Endothelial cell of umbilical vein (primary cell): ENCODE results near the gene RASSF5. TPM values are rescaled to one million over a fixed set of nuclear protein-coding genes. Genes with fewer than 3 reads are reported as not detected.

Source experiments
- BruUV-seq: library from RNA; stranded (reverse); fragments of 400-500 nt; replicated peaks from 2 replicates; lab custom pipeline; 2021; lab: Mats Ljungman, UMichigan
- CTCF ChIA-PET: fragments of 300-600, 350-600 bp; sonication (Branson Sonifier 250); formaldehyde crosslinking; loops from one replicate; lab custom pipeline; 2021; ENCODE audit warnings: antibody characterized with exemption, inconsistent platforms; lab: Charles Lee
- POLR2A ChIA-PET: fragments of 300-600, 350-600 bp; sonication (Branson Sonifier 250); formaldehyde crosslinking; loops from one replicate; lab custom pipeline; 2021; ENCODE audit warnings: antibody characterized with exemption, inconsistent platforms; lab: Charles Lee
- DNase-seq: peaks from one replicate; pipeline ENCODE4 v3.0.0-alpha.2; 2011; ENCODE audit warnings: low read depth, low spot score
- FAIRE-seq: peaks from 2 replicates; lab custom pipeline; 2011; peaks lifted over from hg19 to GRCh38; lab: Jason Lieb, UNC
- H2AFZ ChIP-seq: 2 replicates; pipeline ENCODE4 v1.6.0; 2012; ENCODE audit warnings: low read depth, low read length, control low read depth, inconsistent platforms
- H3K27ac ChIP-seq: 2 replicates; pipeline ENCODE4 v1.5.1; 2011; ENCODE audit warnings: low read depth, mild to moderate bottlenecking, control low read depth, low read length, moderate library complexity; ENCODE audit not compliant: insufficient read depth
- H3K27me3 ChIP-seq, 2 experiments: 2 replicates each; pipeline versions ENCODE4 v1.6.0 to v1.6.1; 2011; ENCODE audit warnings: low read length in 2 of 2, mixed read lengths in 1 of 2; ENCODE audit not compliant: control insufficient read depth in 2 of 2, insufficient read depth in 2 of 2
- H3K36me3 ChIP-seq, 2 experiments: 2 replicates in 1 of 2; 3 replicates in 1 of 2; pipeline ENCODE4 v1.5.1; 2011; ENCODE audit warnings: low read length in 2 of 2, mild to moderate bottlenecking in 1 of 2, moderate library complexity in 1 of 2; ENCODE audit not compliant: control insufficient read depth in 2 of 2, insufficient read depth in 2 of 2; ENCODE audit errors: extremely low read depth in 1 of 2
- H3K4me1 ChIP-seq: 3 replicates; pipeline ENCODE4 v1.5.1; 2011; ENCODE audit warnings: mild to moderate bottlenecking, low read length; ENCODE audit not compliant: control insufficient read depth, insufficient read depth; ENCODE audit errors: extremely low read depth
- H3K4me2 ChIP-seq: 2 replicates; pipeline ENCODE4 v1.6.1; 2011; ENCODE audit warnings: low read length, control low read depth, mixed read lengths; ENCODE audit not compliant: insufficient read depth
- H3K4me3 ChIP-seq, 3 experiments: fragments of 200-600 bp in 1 of 3; sonication (generic), shearing (Covaris generic) in 1 of 3; replicated peaks in 1 of 3; 2 replicates each; pipeline ENCODE4 v1.5.1; 2011 to 2016; ENCODE audit warnings: control low read depth in 3 of 3, low read length in 3 of 3, mild to moderate bottlenecking in 2 of 3, inconsistent platforms in 1 of 3, low read depth in 1 of 3, moderate library complexity in 1 of 3; ENCODE audit not compliant: insufficient read depth in 1 of 3
- H3K79me2 ChIP-seq: 2 replicates; pipeline ENCODE4 v1.6.0; 2012; ENCODE audit warnings: low read length, inconsistent platforms; ENCODE audit not compliant: control insufficient read depth, insufficient read depth
- H3K9ac ChIP-seq: replicated peaks from 2 replicates; pipeline ENCODE3; 2011; ENCODE audit warnings: low read length, control low read depth; ENCODE audit not compliant: insufficient read depth; ENCODE audit errors: extremely low read depth
- H3K9me1 ChIP-seq: replicated peaks from 3 replicates; pipeline ENCODE4 v1.6.0; 2011; ENCODE audit warnings: mild to moderate bottlenecking, low read length; ENCODE audit not compliant: control insufficient read depth, insufficient read depth; ENCODE audit errors: extremely low read depth
- H3K9me3 ChIP-seq: replicated peaks from 2 replicates; pipeline ENCODE4 v1.5.1; 2012; ENCODE audit warnings: low read length, inconsistent platforms; ENCODE audit not compliant: control insufficient read depth, insufficient read depth
- H4K20me1 ChIP-seq: replicated peaks from 2 replicates; pipeline ENCODE3; 2011; ENCODE audit warnings: mild to moderate bottlenecking, low read length; ENCODE audit not compliant: control insufficient read depth, insufficient read depth; ENCODE audit errors: extremely low read depth
- EZH2 ChIP-seq: IDR thresholded peaks from 2 replicates; pipeline ENCODE4 v1.6.1; 2012; ENCODE audit warnings: borderline replicate concordance, low read depth, mild to moderate bottlenecking, moderate library complexity, low read length, inconsistent platforms; ENCODE audit not compliant: severe bottlenecking
- JUN ChIP-seq: IDR thresholded peaks from 2 replicates; pipeline ENCODE4 v1.6.1; 2011; ENCODE audit warnings: borderline replicate concordance, low read depth; ENCODE audit not compliant: insufficient read length, insufficient read depth
- POLR2A ChIP-seq: IDR thresholded peaks from 2 replicates; pipeline ENCODE4 v1.6.1; 2012; ENCODE audit warnings: low read depth, mild to moderate bottlenecking, control low read depth, low read length
- dilution Hi-C: fragments of 300-500 bp; cut with MboI; formaldehyde crosslinking; loops from one replicate; pipeline ENCODE4 v1.15.0; 2019; ENCODE audit warnings: low sequenced_read_pairs; ENCODE audit not compliant: extremely low pct_ligation_motif_present
- intact Hi-C: fragments of 100-400 bp; cut with micrococcal nuclease; formaldehyde crosslinking; loops from one replicate; pipeline ENCODE4 v1.10.0; 2022
- polyA plus RNA-seq, 4 experiments: library from polyadenylated mRNA; depleted of rRNA in 3 of 4; stranded (reverse) in 3 of 4; unstranded in 1 of 4; fragments of >200 nt; gene quantifications; 2 replicates each; pipeline versions ENCODE4 v1.2.1 to v1.2.3, GENCODE V29; 2011 to 2012; ENCODE audit warnings: missing spikeins in 1 of 4
- total RNA-seq: library from RNA; stranded (reverse); gene quantifications from 2 replicates; pipeline ENCODE4 v1.2.3, GENCODE V29; 2021
- TF ChIP-seq, protein P1 (sequence below): IDR thresholded peaks from 2 replicates; pipeline ENCODE4 v1.6.1; 2011; ENCODE audit not compliant: insufficient read depth, insufficient read length
- TF ChIP-seq, protein P2 (sequence below), 2 donors: IDR thresholded peaks; 1 replicate in 1 of 2; 2 replicates in 1 of 2; pipeline ENCODE4 v1.5.1; 2011; ENCODE audit warnings: low read length in 2 of 2, mild to moderate bottlenecking in 2 of 2, moderate library complexity in 2 of 2, control low read depth in 1 of 2, inconsistent platforms in 1 of 2, low read depth in 1 of 2; ENCODE audit not compliant: insufficient read depth in 1 of 2; ENCODE audit errors: extremely low read depth in 1 of 2

RASSF5 gene
- total and polyA plus RNA-seq, 2 donors (not counting 3 experiments of a cell fraction or from before 2014, with no cell fraction given) = 0.23 to 0.60 TPM

DNA sequence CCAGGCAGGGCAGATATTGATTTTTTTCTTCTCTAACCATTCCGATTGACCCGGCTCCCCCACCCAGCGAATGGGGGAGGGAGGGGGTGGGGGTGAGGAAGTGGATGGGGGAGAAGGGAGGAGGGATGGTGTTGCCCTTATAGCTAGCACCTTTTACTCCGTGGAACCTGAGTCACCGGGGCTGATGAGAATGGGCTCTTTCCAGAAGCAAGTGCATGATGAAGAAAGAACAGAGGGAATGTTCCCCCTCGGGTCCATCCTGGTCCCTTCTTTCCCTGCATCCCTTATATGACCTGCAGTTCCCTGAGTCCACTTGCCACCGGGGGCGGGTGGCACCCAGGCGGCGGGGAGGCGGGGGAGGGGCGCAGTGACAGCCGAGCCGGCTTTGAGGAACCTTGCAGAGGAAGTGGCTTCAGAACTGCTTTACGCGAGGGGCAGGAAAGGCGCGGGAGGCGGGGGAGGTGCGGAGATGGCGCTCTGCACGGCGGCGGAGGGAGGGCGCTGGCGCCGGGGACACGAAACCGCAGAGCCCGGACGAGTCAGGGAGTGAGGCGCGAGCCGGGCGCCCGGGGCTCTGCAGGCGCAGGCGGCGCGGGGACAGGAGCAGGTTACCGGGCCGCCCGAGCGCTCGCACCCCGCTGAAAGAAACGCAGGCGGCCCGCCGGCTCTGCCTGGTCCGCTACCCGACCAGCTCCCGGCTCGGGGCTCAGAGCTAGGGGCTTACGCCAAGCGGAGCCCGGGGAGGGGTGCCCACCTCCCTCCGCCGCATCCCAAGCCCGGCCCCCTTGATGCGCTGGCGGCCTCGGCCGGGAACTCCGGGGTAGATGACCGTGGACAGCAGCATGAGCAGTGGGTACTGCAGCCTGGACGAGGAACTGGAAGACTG, 49.7 kb downstream of the RASSF5 start:
- FAIRE-seq (peak; percentile 72), DNase-seq (peak; percentile 41)

More for the DNA sequence above, 49.7 kb downstream of the RASSF5 start:
- Histone ChIP-seq H3K4me2 (peak overlapping the region; percentile 41), H3K27me3 (peaks cover 30 to 33% of the 10 kb centered on the region in 2 experiments), H3K4me3 (peak overlapping the region; percentile 36 to 53 (median 36)), H3K9me3 (no peaks in the 10 kb centered on the region), H3K4me1 (peaks cover 6% of the 10 kb centered on the region), H3K79me2 (no peaks in the 10 kb centered on the region), H3K9me1 (no peaks in the 10 kb centered on the region), H3K9ac (no peak overlapping the region), H3K27ac (no peak overlapping the region), H2AFZ (peak overlapping the region; percentile 70), H4K20me1 (no peaks in the 10 kb centered on the region), H3K36me3 (no peaks in the 10 kb centered on the region)
- intact Hi-C loops = loop anchor here (1.0 to 2.0 kb wide), 2 partner anchors 20 to 26 kb away; no protein-coding TSS in a partner anchor
- CTCF ChIA-PET = interaction anchor here (1.6 to 4.9 kb wide), 4 partner anchors 12 to 28 kb away, joined by 4 to 57 read pairs (median 8); no protein-coding TSS in a partner anchor
- dilution Hi-C loops = no loop called here
- TF ChIP-seq JUN = no peak
- TF ChIP-seq POLR2A = no peak
- TF ChIP-seq, protein P1, sequence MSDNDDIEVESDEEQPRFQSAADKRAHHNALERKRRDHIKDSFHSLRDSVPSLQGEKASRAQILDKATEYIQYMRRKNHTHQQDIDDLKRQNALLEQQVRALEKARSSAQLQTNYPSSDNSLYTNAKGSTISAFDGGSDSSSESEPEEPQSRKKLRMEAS = no peak
- TF ChIP-seq, protein P2, sequence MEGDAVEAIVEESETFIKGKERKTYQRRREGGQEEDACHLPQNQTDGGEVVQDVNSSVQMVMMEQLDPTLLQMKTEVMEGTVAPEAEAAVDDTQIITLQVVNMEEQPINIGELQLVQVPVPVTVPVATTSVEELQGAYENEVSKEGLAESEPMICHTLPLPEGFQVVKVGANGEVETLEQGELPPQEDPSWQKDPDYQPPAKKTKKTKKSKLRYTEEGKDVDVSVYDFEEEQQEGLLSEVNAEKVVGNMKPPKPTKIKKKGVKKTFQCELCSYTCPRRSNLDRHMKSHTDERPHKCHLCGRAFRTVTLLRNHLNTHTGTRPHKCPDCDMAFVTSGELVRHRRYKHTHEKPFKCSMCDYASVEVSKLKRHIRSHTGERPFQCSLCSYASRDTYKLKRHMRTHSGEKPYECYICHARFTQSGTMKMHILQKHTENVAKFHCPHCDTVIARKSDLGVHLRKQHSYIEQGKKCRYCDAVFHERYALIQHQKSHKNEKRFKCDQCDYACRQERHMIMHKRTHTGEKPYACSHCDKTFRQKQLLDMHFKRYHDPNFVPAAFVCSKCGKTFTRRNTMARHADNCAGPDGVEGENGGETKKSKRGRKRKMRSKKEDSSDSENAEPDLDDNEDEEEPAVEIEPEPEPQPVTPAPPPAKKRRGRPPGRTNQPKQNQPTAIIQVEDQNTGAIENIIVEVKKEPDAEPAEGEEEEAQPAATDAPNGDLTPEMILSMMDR (IDR thresholded peaks at IDR 0.05; ENCODE audit: extremely low read depth in 1 of 2, insufficient read depth in 1 of 2, low read depth in 1 of 2, low read length in 2 of 2) = no peak
- TF ChIP-seq EZH2 = peak; percentile 21
- POLR2A ChIA-PET = no interaction called here
- no TSS peak for BruUV-seq
